CD14-positive monocyte (primary cell): ENCODE results near the gene CTNNBL1. TPM values are rescaled to one million over a fixed set of nuclear protein-coding genes. Genes with fewer than 3 reads are reported as not detected.

Experiments used
- DNase-seq, 3 donors: peaks; one replicate each; pipeline ENCODE4 v3.0.0-alpha.2; 2011 to 2022
- H2AFZ ChIP-seq: 2 replicates; pipeline ENCODE4 v1.6.0; 2012; ENCODE audit warnings: mild to moderate bottlenecking, low read depth, low read length, inconsistent platforms; ENCODE audit not compliant: insufficient read depth, poor library complexity, severe bottlenecking
- H3K27ac ChIP-seq, 2 donors: 1 replicate in 1 of 2; 2 replicates in 1 of 2; pipeline ENCODE4 v1.5.1; 2012 to 2013; ENCODE audit warnings: low read length in 2 of 2, control low read depth in 1 of 2, inconsistent platforms in 1 of 2, low read depth in 1 of 2, mild to moderate bottlenecking in 1 of 2
- H3K27me3 ChIP-seq, 2 donors: one replicate each; pipeline versions ENCODE4 v1.6.0 to v1.6.1; 2011 to 2013; ENCODE audit warnings: low read length in 2 of 2; ENCODE audit not compliant: control insufficient read depth in 2 of 2, insufficient read depth in 2 of 2
- H3K36me3 ChIP-seq, 2 donors: replicated peaks in 1 of 2; 1 replicate in 1 of 2; 2 replicates in 1 of 2; pipeline versions ENCODE4 v1.5.1 to v1.6.1; 2012 to 2013; ENCODE audit warnings: low read length in 2 of 2, control low read depth in 1 of 2, inconsistent platforms in 1 of 2, mild to moderate bottlenecking in 1 of 2; ENCODE audit not compliant: insufficient read depth in 2 of 2, control insufficient read depth in 1 of 2
- H3K4me1 ChIP-seq, 2 donors: 1 replicate in 1 of 2; 2 replicates in 1 of 2; pipeline versions ENCODE4 v1.5.1 to v1.6.1; 2012 to 2013; ENCODE audit warnings: low read length in 2 of 2, control low read depth in 1 of 2, inconsistent platforms in 1 of 2, mild to moderate bottlenecking in 1 of 2, moderate library complexity in 1 of 2; ENCODE audit not compliant: insufficient read depth in 2 of 2, control insufficient read depth in 1 of 2
- H3K4me2 ChIP-seq: replicated peaks from 2 replicates; pipeline ENCODE3; 2012; ENCODE audit warnings: low read length, moderate library complexity, mild to moderate bottlenecking; ENCODE audit not compliant: poor library complexity, severe bottlenecking; ENCODE audit errors: extremely low read depth
- H3K4me3 ChIP-seq, 3 experiments: fragments of 200-600 bp in 1 of 3; sonication (generic) in 1 of 3; replicated peaks in 1 of 3; 1 replicate in 2 of 3; 2 replicates in 1 of 3; pipeline ENCODE4 v1.5.1; 2011 to 2013; ENCODE audit warnings: low read length in 3 of 3, mild to moderate bottlenecking in 3 of 3, control low read depth in 2 of 3, low read depth in 2 of 3, inconsistent platforms in 1 of 3, moderate library complexity in 1 of 3
- H3K79me2 ChIP-seq: 2 replicates; pipeline ENCODE4 v1.6.0; 2012; ENCODE audit warnings: mild to moderate bottlenecking, control low read depth, inconsistent platforms, low read length, moderate library complexity; ENCODE audit not compliant: insufficient read depth
- H3K9ac ChIP-seq: 2 replicates; pipeline ENCODE4 v1.6.0; 2017; ENCODE audit warnings: low read length, mild to moderate bottlenecking; ENCODE audit not compliant: insufficient read depth, poor library complexity, severe bottlenecking
- H3K9me3 ChIP-seq, 2 donors: replicated peaks in 1 of 2; 1 replicate in 1 of 2; 2 replicates in 1 of 2; pipeline versions ENCODE4 v1.5.1 to v1.6.1; 2012 to 2013; ENCODE audit warnings: low read length in 2 of 2, control low read depth in 1 of 2; ENCODE audit not compliant: control insufficient read depth in 1 of 2, insufficient read depth in 1 of 2
- H4K20me1 ChIP-seq: 2 replicates; pipeline ENCODE4 v1.6.0; 2012; ENCODE audit warnings: mild to moderate bottlenecking, low read length, control low read depth, moderate library complexity; ENCODE audit not compliant: insufficient read depth
- H3K27ac Mint-ChIP-seq, 7 donors: one replicate each; pipeline ENCODE4 v1.8.0; 2020; ENCODE audit warnings: mild to moderate bottlenecking in 7 of 7, mixed read lengths in 7 of 7, moderate library complexity in 6 of 7, inconsistent platforms in 2 of 7
- H3K27me3 Mint-ChIP-seq, 3 donors: one replicate each; pipeline ENCODE4 v1.8.0; 2021 to 2022; ENCODE audit warnings: low read depth in 3 of 3, mild to moderate bottlenecking in 3 of 3, mixed read lengths in 3 of 3, moderate library complexity in 3 of 3, inconsistent platforms in 1 of 3
- H3K36me3 Mint-ChIP-seq, 2 donors: one replicate each; pipeline ENCODE4 v1.8.0; 2020; ENCODE audit warnings: mixed read lengths in 2 of 2, inconsistent platforms in 1 of 2, mild to moderate bottlenecking in 1 of 2
- H3K4me1 Mint-ChIP-seq: one replicate; pipeline ENCODE4 v1.8.0; 2020; ENCODE audit warnings: mild to moderate bottlenecking, mixed read lengths
- H3K4me3 Mint-ChIP-seq, 2 donors: one replicate each; pipeline ENCODE4 v1.8.0; 2020; ENCODE audit warnings: mild to moderate bottlenecking in 2 of 2, mixed read lengths in 2 of 2, moderate library complexity in 1 of 2
- H3K9me3 Mint-ChIP-seq, 7 donors: one replicate each; pipeline ENCODE4 v1.8.0; 2020 to 2022; ENCODE audit warnings: mixed read lengths in 7 of 7, mild to moderate bottlenecking in 6 of 7, moderate library complexity in 6 of 7, inconsistent platforms in 2 of 7
- WGBS: methylation state at CpG from one replicate; pipeline ENCODE4 v1.1.5; 2013; ENCODE audit warnings: missing lambda C conversion rate; ENCODE audit not compliant: insufficient coverage; 5-methylcytosine and 5-hydroxymethylcytosine counted together
- intact Hi-C, 2 donors: fragments of 100-400 bp; cut with micrococcal nuclease; formaldehyde crosslinking; loops; one replicate each; pipeline versions ENCODE4 v1.15.0 to v1.15.1; 2023
- polyA plus RNA-seq, 3 donors: library from polyadenylated mRNA; depleted of rRNA in 1 of 3; unstranded in 2 of 3; stranded (reverse) in 1 of 3; fragments of 300-500 nt in 2 of 3; fragments of >200 nt in 1 of 3; fragmentation: Illumina TruSeq in 2 of 3; gene quantifications; 1 replicate in 2 of 3; 2 replicates in 1 of 3; pipeline ENCODE4 v1.2.3, GENCODE V29; 2012 to 2021
- TF ChIP-seq, protein P1 (sequence below): fragments of 200-600 bp; IDR thresholded peaks from one replicate; pipeline ENCODE4 v1.8.0; 2022; ENCODE audit warnings: antibody characterized with exemption, mild to moderate bottlenecking

CTNNBL1 gene
- polyA plus RNA-seq, 3 donors, result 35.5 to 83.2 (median 77.3) TPM

DNA sequence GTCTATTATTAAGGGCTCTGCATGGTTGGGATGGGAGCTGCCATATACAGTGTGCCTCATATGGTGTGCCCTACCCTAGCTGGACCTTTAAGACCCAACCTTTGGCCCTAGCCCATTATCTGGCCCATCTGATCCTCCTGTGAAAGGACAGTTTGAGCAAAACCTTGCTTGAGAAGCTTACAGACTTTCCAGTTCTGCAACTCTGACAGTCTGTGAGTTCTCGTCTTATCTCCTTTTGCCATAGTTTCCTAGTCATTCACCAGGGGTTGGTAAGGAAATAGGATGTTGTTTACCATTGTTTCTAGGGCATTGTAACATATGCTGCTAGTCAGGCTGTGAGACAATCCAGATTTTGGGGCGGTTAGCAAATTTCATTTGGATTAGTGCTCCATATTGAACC lies 17.2 kb downstream of the CTNNBL1 start:
- peaks cover 60% of the 10 kb centered on the region for H4K20me1 ChIP-seq
- H3K9me3 Mint-ChIP-seq, result peaks cover 0 to 2% (median 0%) of the 10 kb centered on the region in 7 donors
- no peak overlapping the region for H3K4me3 Mint-ChIP-seq
- TF ChIP-seq, protein P1, sequence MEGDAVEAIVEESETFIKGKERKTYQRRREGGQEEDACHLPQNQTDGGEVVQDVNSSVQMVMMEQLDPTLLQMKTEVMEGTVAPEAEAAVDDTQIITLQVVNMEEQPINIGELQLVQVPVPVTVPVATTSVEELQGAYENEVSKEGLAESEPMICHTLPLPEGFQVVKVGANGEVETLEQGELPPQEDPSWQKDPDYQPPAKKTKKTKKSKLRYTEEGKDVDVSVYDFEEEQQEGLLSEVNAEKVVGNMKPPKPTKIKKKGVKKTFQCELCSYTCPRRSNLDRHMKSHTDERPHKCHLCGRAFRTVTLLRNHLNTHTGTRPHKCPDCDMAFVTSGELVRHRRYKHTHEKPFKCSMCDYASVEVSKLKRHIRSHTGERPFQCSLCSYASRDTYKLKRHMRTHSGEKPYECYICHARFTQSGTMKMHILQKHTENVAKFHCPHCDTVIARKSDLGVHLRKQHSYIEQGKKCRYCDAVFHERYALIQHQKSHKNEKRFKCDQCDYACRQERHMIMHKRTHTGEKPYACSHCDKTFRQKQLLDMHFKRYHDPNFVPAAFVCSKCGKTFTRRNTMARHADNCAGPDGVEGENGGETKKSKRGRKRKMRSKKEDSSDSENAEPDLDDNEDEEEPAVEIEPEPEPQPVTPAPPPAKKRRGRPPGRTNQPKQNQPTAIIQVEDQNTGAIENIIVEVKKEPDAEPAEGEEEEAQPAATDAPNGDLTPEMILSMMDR, result no peak
- H2AFZ ChIP-seq, result no peak overlapping the region
- H3K36me3 Mint-ChIP-seq, result peaks cover 27 to 30% of the 10 kb centered on the region in 2 donors
- H3K27ac ChIP-seq, result no peak overlapping the region
- H3K36me3 ChIP-seq, result peaks cover 0 to 8% of the 10 kb centered on the region in 2 donors
- no peak overlapping the region for H3K9ac ChIP-seq
- peaks cover 0 to 7% (median 0%) of the 10 kb centered on the region in 3 donors for H3K27me3 Mint-ChIP-seq
- intact Hi-C loops, result no loop called here
- peaks cover 95% of the 10 kb centered on the region for H3K79me2 ChIP-seq
- H3K4me2 ChIP-seq, result no peak overlapping the region
- H3K4me1 ChIP-seq, result peaks cover 15 to 17% of the 10 kb centered on the region in 2 donors
- peaks cover 19% of the 10 kb centered on the region for H3K4me1 Mint-ChIP-seq
- no peak for DNase-seq
- no peak overlapping the region for H3K4me3 ChIP-seq
- no CpG with 5 or more reads among the region's 2 CpGs for WGBS
- no peaks in the 10 kb centered on the region for H3K9me3 ChIP-seq
- H3K27ac Mint-ChIP-seq, result peak overlapping the region in 1 of 7 donors; percentile 22
- H3K27me3 ChIP-seq, result no peaks in the 10 kb centered on the region

DNA sequence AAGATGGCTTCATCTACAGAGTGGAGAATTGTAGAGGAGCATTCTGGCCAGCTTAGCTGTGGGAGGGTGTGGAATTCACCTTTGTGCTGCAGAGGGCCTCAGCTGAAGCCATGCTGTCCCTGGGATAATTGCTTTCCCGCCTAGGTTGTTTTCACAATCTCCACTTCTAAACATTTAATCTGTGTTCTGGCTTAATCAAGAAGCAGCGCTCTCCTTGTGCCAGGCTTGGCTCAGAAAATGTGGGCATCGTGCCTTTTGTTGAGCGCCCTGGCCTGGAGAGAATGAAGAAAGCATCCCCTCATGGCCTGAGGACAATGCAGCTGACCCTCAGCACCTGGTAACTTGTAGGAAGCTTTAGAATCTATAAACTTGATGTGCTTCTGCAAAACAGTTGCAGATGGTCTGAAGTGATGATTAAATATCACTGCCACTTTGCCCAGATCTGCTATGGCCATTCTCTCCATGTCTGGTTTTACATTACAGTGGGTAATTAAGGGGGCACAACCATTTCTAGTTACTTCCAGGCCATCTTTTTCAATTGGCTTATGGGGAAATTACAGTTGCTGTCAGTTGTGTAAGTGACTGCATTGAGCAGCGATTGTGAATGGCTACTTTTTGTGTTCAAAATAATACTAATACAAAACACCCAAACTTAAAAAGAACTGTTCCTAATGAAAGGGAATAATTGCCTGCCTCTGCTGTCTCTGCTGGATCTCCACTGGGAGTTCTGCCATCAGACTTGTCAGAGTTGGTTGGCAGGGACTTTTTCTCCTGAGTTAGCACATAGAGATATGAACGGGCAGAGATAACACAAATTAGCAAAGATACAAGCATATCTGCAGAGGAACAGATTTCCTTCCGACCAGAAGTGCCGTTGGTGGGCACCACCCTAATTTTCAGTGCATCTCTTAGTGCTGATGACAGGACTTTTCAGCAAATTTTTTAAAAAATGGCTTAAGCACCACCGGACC lies 18.4 kb downstream of the CTNNBL1 start:
- H3K4me1 ChIP-seq, result peaks cover 15 to 17% of the 10 kb centered on the region in 2 donors
- Mint-ChIP-seq H3K9me3 (no peaks in the 10 kb centered on the region), H3K36me3 (peaks cover 23 to 29% of the 10 kb centered on the region in 2 donors), H3K4me1 (peaks cover 19% of the 10 kb centered on the region), H3K27me3 (peaks cover 0 to 10% (median 0%) of the 10 kb centered on the region in 3 donors), H3K27ac (peak overlapping the region in 4 of 7 donors; percentile 7 to 80 (median 18)), H3K4me3 (no peak overlapping the region)
- H3K79me2 ChIP-seq, result peaks cover 95% of the 10 kb centered on the region
- no peak overlapping the region for H2AFZ ChIP-seq
- 68% methylated on average over 6 of the region's 9 CpGs for WGBS
- H3K27me3 ChIP-seq, result no peaks in the 10 kb centered on the region
- H3K9ac ChIP-seq, result no peak overlapping the region
- peaks cover 47% of the 10 kb centered on the region for H4K20me1 ChIP-seq
- H3K4me2 ChIP-seq, result no peak overlapping the region
- H3K36me3 ChIP-seq, result peaks cover 0 to 17% of the 10 kb centered on the region in 2 donors
- DNase-seq, result no peak
- TF ChIP-seq, protein P1, result no peak
- no peaks in the 10 kb centered on the region for H3K9me3 ChIP-seq
- no peak overlapping the region for H3K4me3 ChIP-seq
- intact Hi-C loops, result no loop called here
- no peak overlapping the region for H3K27ac ChIP-seq
